Measurements from ENCODE around the gene WBP11.

- TF ChIP-seq CTCF (IDR thresholded peaks at IDR 0.05 in 8 of 11, conservative IDR thresholded peaks at IDR 0.05 in 3 of 11), result no peak
- TF ChIP-seq POLR2A (IDR thresholded peaks at IDR 0.05), result no peak
Measured at GRCh38 chr12:14781563-14781962, 21.7 kb downstream of the WBP11 start.

Measured in spleen (tissue), 7 donors.